ENCODE measurements around the gene BCLAF3.

The BCLAF3 gene

GRCh38 chrX:20016616-20016945 is 25.7 kb upstream of the BCLAF3 start:
- TF ChIP-seq EZH2 (IDR thresholded peaks at IDR 0.05) (no peak), POLR2AphosphoS5 (IDR thresholded peaks at IDR 0.05; ENCODE audit: borderline replicate concordance, low read depth, low read length) (no peak), FOXP2 (optimal IDR thresholded peaks at IDR 0.05; ENCODE audit: control extremely low read depth, extremely low read length, insufficient read depth) (no peak)
- DNase-seq (ENCODE audit: low read depth, low spot score) = no peak
- Histone ChIP-seq H3K4me3 (no peak overlapping the region), H3K9ac (ENCODE audit: insufficient read length) (no peak overlapping the region), H3K27ac (no peak overlapping the region), H3K9me3 (ENCODE audit: low read depth, low read length) (no peaks in the 10 kb centered on the region), H3K36me3 (ENCODE audit: insufficient read depth, low read length) (no peaks in the 10 kb centered on the region)

DNA sequence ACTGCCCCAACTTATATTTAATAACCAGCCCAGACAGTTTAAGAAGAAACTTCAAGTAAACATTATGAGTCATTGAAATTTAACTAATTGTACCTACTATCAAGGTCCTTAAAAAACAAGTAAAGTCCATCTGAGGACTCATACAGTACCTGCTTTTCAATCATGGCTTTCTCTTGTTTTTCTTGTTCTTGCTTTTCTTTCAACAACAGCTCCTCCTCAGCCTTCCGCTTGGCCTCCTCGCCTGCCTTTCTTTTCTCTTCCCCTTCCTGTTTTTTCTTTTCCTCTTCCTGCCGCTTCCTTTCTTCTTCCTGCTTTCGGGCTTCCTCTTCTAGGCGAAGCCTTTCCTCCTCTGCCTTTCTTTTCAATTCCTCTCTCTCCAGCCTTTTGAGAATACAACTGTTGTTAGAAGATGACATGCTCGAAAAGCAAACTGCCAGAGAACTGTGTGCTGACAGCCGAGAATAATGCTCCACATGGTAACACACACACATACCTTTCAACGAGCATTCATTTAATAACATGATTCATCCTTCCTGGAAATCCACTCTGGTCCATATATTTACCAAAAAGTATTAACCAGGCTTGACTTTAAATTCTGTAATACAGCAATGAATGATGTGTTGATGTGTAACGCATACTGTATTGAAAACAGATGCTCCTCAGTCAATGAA is 25.2 kb upstream of the BCLAF3 start:
- H3K9ac ChIP-seq (ENCODE audit: insufficient read length) = no peak overlapping the region
- no peak overlapping the region for H3K4me3 ChIP-seq
- DNase-seq (ENCODE audit: low read depth, low spot score) = no peak
- H3K27ac ChIP-seq = no peak overlapping the region
- TF ChIP-seq POLR2AphosphoS5 (IDR thresholded peaks at IDR 0.05; ENCODE audit: borderline replicate concordance, low read depth, low read length) = no peak
- TF ChIP-seq FOXP2 (optimal IDR thresholded peaks at IDR 0.05; ENCODE audit: control extremely low read depth, extremely low read length, insufficient read depth) = no peak
- no peak for TF ChIP-seq EZH2 (IDR thresholded peaks at IDR 0.05)
- no peaks in the 10 kb centered on the region for H3K9me3 ChIP-seq (ENCODE audit: low read depth, low read length)
- H3K36me3 ChIP-seq (ENCODE audit: insufficient read depth, low read length) = no peaks in the 10 kb centered on the region

- no peak for TF ChIP-seq POLR2AphosphoS5 (IDR thresholded peaks at IDR 0.05; ENCODE audit: borderline replicate concordance, low read depth, low read length)
- no peak for TF ChIP-seq EZH2 (IDR thresholded peaks at IDR 0.05)
- TF ChIP-seq FOXP2 (optimal IDR thresholded peaks at IDR 0.05; ENCODE audit: control extremely low read depth, extremely low read length, insufficient read depth) = no peak
- DNase-seq (ENCODE audit: low read depth, low spot score) = no peak
- H3K9me3 ChIP-seq (ENCODE audit: low read depth, low read length) = no peaks in the 10 kb centered on the region
- no peak overlapping the region for H3K9ac ChIP-seq (ENCODE audit: insufficient read length)
- H3K4me3 ChIP-seq = no peak overlapping the region
- no peak overlapping the region for H3K27ac ChIP-seq
- no peaks in the 10 kb centered on the region for H3K36me3 ChIP-seq (ENCODE audit: insufficient read depth, low read length)
These were observed 24.6 kb upstream of the BCLAF3 start for GRCh38 chrX:20015422-20015821.

DNA sequence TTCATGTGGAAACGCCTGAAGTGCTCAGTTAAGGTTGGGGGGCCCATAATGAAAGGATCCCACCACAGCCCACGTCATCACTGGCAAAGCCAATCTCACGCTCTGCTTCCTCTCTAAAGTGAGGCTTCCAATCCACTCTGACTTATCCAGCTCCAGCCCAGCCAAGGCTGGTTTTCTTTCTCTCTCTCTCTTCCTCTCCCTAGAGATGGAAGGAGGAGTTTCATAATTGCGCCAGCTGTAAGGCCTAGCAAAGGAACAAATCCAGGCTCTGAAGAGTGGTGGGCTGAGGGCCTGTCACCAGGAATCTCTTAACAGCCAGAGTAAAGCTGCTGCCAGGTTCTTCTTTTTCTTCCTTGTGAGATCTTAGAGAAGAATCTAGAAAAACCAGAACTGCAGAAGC is 20.7 kb upstream of the BCLAF3 start:
- TF ChIP-seq FOXP2 (optimal IDR thresholded peaks at IDR 0.05; ENCODE audit: control extremely low read depth, extremely low read length, insufficient read depth) (no peak), EZH2 (IDR thresholded peaks at IDR 0.05) (no peak), POLR2AphosphoS5 (IDR thresholded peaks at IDR 0.05; ENCODE audit: borderline replicate concordance, low read depth, low read length) (no peak)
- no peaks in the 10 kb centered on the region for H3K36me3 ChIP-seq (ENCODE audit: insufficient read depth, low read length)
- no peaks in the 10 kb centered on the region for H3K9me3 ChIP-seq (ENCODE audit: low read depth, low read length)
- DNase-seq (ENCODE audit: low read depth, low spot score) = no peak
- no peak overlapping the region for H3K27ac ChIP-seq
- no peak overlapping the region for H3K9ac ChIP-seq (ENCODE audit: insufficient read length)
- H3K4me3 ChIP-seq = no peak overlapping the region

DNA sequence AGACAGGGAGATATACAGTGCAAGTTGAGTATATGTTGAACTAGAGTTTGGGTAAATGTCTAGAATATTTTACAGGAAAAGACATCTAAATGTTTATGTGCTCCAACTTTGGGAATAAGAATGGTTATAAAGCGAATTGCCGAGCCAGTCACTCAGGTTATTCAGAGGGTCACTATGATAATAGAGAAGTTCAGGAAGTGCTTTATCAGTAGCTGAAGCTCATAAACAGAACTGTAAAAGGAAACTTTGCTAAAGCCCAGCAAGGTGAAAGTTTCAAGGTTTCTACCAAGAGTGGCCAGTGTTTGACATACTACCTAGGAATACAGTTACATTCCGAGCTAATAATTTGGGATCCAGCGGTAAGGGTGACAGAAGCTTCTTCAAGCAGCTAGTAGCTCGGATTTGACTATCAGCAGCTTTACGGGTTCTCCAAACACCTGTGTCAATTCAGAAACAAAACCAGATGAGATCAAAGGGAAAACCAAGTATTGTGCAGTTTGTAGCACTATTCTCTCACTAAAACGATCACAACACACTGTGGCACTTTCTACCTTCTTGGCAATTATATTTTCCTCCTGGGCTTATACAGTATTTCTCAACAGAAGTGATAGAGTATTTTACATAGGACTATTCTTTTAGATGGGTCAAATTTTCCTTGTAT is 17.2 kb upstream of the BCLAF3 start:
- Histone ChIP-seq H3K9ac (ENCODE audit: insufficient read length) (no peak overlapping the region), H3K4me3 (no peak overlapping the region), H3K36me3 (ENCODE audit: insufficient read depth, low read length) (no peaks in the 10 kb centered on the region), H3K9me3 (ENCODE audit: low read depth, low read length) (no peaks in the 10 kb centered on the region), H3K27ac (no peak overlapping the region)
- DNase-seq (ENCODE audit: low read depth, low spot score) = no peak
- TF ChIP-seq FOXP2 (optimal IDR thresholded peaks at IDR 0.05; ENCODE audit: control extremely low read depth, extremely low read length, insufficient read depth) = no peak

GRCh38 chrX:20005883-20006282 is 15.0 kb upstream of the BCLAF3 start:
- H3K36me3 ChIP-seq (ENCODE audit: insufficient read depth, low read length) = no peaks in the 10 kb centered on the region
- no peak overlapping the region for H3K9ac ChIP-seq (ENCODE audit: insufficient read length)
- no peak overlapping the region for H3K4me3 ChIP-seq
- no peak overlapping the region for H3K27ac ChIP-seq
- TF ChIP-seq FOXP2 (optimal IDR thresholded peaks at IDR 0.05; ENCODE audit: control extremely low read depth, extremely low read length, insufficient read depth) = no peak
- no peak for TF ChIP-seq EZH2 (IDR thresholded peaks at IDR 0.05)
- TF ChIP-seq POLR2AphosphoS5 (IDR thresholded peaks at IDR 0.05; ENCODE audit: borderline replicate concordance, low read depth, low read length) = no peak
- no peaks in the 10 kb centered on the region for H3K9me3 ChIP-seq (ENCODE audit: low read depth, low read length)
- no peak for DNase-seq (ENCODE audit: low read depth, low spot score)

GRCh38 chrX:20001588-20001987 is 10.7 kb upstream of the BCLAF3 start:
- Histone ChIP-seq H3K9ac (ENCODE audit: insufficient read length) (no peak overlapping the region), H3K27ac (no peak overlapping the region), H3K4me3 (no peak overlapping the region), H3K36me3 (ENCODE audit: insufficient read depth, low read length) (no peaks in the 10 kb centered on the region), H3K9me3 (ENCODE audit: low read depth, low read length) (no peaks in the 10 kb centered on the region)
- no peak for DNase-seq (ENCODE audit: low read depth, low spot score)
- no peak for TF ChIP-seq EZH2 (IDR thresholded peaks at IDR 0.05)
- no peak for TF ChIP-seq POLR2AphosphoS5 (IDR thresholded peaks at IDR 0.05; ENCODE audit: borderline replicate concordance, low read depth, low read length)
- no peak for TF ChIP-seq FOXP2 (optimal IDR thresholded peaks at IDR 0.05; ENCODE audit: control extremely low read depth, extremely low read length, insufficient read depth)

- H3K27ac ChIP-seq = no peak overlapping the region
- H3K9me3 ChIP-seq (ENCODE audit: low read depth, low read length) = no peaks in the 10 kb centered on the region
- no peak for DNase-seq (ENCODE audit: low read depth, low spot score)
These were observed 473 bp upstream of the BCLAF3 start for GRCh38 chrX:19991350-19991718.

DNA sequence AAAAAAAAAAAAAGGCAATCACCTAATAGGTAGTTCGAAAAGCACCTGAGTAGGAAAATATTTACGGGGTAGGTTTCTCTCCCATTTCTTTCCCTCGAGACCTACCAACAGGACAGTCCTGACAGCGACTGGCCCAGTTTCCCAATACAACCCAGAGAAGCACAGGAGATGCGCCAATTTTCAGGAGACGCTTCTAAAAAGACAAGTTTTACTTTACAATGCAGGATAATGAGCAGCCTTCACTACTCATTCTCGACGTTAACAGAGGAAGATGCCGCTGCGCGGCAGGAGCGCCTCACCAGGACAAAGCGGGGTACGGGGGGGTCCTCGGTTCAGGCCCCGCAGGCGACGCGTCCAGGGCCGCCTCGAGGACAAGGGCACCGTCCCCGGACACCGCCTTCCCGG is 708 bp downstream of the BCLAF3 start:
- Histone ChIP-seq H3K27ac (no peak overlapping the region), H3K9me3 (ENCODE audit: low read depth, low read length) (no peaks in the 10 kb centered on the region), H3K9ac (ENCODE audit: insufficient read length) (peak overlapping the region; percentile 59), H3K36me3 (ENCODE audit: insufficient read depth, low read length) (no peaks in the 10 kb centered on the region), H3K4me3 (peak overlapping the region; percentile 77)
- DNase-seq (ENCODE audit: low read depth, low spot score) = no peak
- TF ChIP-seq FOXP2 (optimal IDR thresholded peaks at IDR 0.05; ENCODE audit: control extremely low read depth, extremely low read length, insufficient read depth) (no peak), POLR2AphosphoS5 (IDR thresholded peaks at IDR 0.05; ENCODE audit: borderline replicate concordance, low read depth, low read length) (no peak), EZH2 (IDR thresholded peaks at IDR 0.05) (no peak)

More at GRCh38 chrX:19991350-19991718, 473 bp upstream of the BCLAF3 start:
- H3K9ac ChIP-seq (ENCODE audit: insufficient read length) = peak overlapping the region; percentile 21
- TF ChIP-seq EZH2 (IDR thresholded peaks at IDR 0.05) (no peak), POLR2AphosphoS5 (IDR thresholded peaks at IDR 0.05; ENCODE audit: borderline replicate concordance, low read depth, low read length) (no peak), FOXP2 (optimal IDR thresholded peaks at IDR 0.05; ENCODE audit: control extremely low read depth, extremely low read length, insufficient read depth) (no peak)
- peak overlapping the region; percentile 61 for H3K4me3 ChIP-seq
- no peaks in the 10 kb centered on the region for H3K36me3 ChIP-seq (ENCODE audit: insufficient read depth, low read length)
